ENCODE results near the gene MCTP1. TPM values are rescaled to one million over a fixed set of nuclear protein-coding genes. Genes with fewer than 3 reads are reported as not detected.

The MCTP1 gene
- total RNA-seq, 4 donors from 2014 or later: 28.7 to 117 (median 48.2) TPM

- Histone ChIP-seq H3K4me1 (no peaks in the 10 kb centered on the region), H3K36me3 (no peaks in the 10 kb centered on the region), H3K27me3 (no peaks in the 10 kb centered on the region), H3K27ac (no peak overlapping the region), H3K9me3 (no peaks in the 10 kb centered on the region), H3K4me3 (no peak overlapping the region)
- no peak for DNase-seq (ENCODE audit: low spot score in 2 of 2)
- TF ChIP-seq CTCF (IDR thresholded peaks at IDR 0.05): no peak
- TF ChIP-seq POLR2A (IDR thresholded peaks at IDR 0.05): no peak
- TF ChIP-seq EP300 (IDR thresholded peaks at IDR 0.05): no peak
- 0 to 30% methylated on average over 1 of the region's 1 CpG for WGBS, 2 donors
Observed at GRCh38 chr5:95020345-95020744, 264.5 kb downstream of the MCTP1 start.

- Histone ChIP-seq H3K4me3 (no peak overlapping the region), H3K4me1 (no peaks in the 10 kb centered on the region), H3K27me3 (no peaks in the 10 kb centered on the region), H3K27ac (no peak overlapping the region), H3K36me3 (no peaks in the 10 kb centered on the region), H3K9me3 (no peaks in the 10 kb centered on the region)
- no peak for DNase-seq (ENCODE audit: low spot score in 2 of 2)
- 84 to 87% methylated on average over 2 of the region's 2 CpGs for WGBS, 2 donors
- TF ChIP-seq POLR2A (IDR thresholded peaks at IDR 0.05) (no peak), EP300 (IDR thresholded peaks at IDR 0.05) (no peak), CTCF (IDR thresholded peaks at IDR 0.05) (no peak)
Observed at GRCh38 chr5:95018946-95019345, 265.9 kb downstream of the MCTP1 start.

GRCh38 chr5:95018511-95018910 lies 266.4 kb downstream of the MCTP1 start:
- H3K9me3 ChIP-seq: no peaks in the 10 kb centered on the region
- no peak overlapping the region for H3K27ac ChIP-seq
- TF ChIP-seq POLR2A (IDR thresholded peaks at IDR 0.05): no peak
- no peak for TF ChIP-seq CTCF (IDR thresholded peaks at IDR 0.05)
- no peak for TF ChIP-seq EP300 (IDR thresholded peaks at IDR 0.05)
- no peaks in the 10 kb centered on the region for H3K36me3 ChIP-seq
- H3K4me1 ChIP-seq: no peaks in the 10 kb centered on the region
- no peak for DNase-seq (ENCODE audit: low spot score in 2 of 2)
- H3K4me3 ChIP-seq: no peak overlapping the region
- 87 to 93% methylated on average over 1 of the region's 1 CpG for WGBS, 2 donors
- H3K27me3 ChIP-seq: no peaks in the 10 kb centered on the region

GRCh38 chr5:95009812-95010211 lies 275.1 kb downstream of the MCTP1 start:
- Histone ChIP-seq H3K4me1 (no peaks in the 10 kb centered on the region), H3K27ac (no peak overlapping the region), H3K27me3 (no peaks in the 10 kb centered on the region), H3K36me3 (no peaks in the 10 kb centered on the region), H3K9me3 (peaks cover 0 to 6% (median 0%) of the 10 kb centered on the region in 4 donors), H3K4me3 (no peak overlapping the region)
- TF ChIP-seq POLR2A (IDR thresholded peaks at IDR 0.05): no peak
- TF ChIP-seq EP300 (IDR thresholded peaks at IDR 0.05): no peak
- TF ChIP-seq CTCF (IDR thresholded peaks at IDR 0.05): no peak
- WGBS, 2 donors: 96 to 98% methylated on average over 2 of the region's 2 CpGs
- no peak for DNase-seq (ENCODE audit: low spot score in 2 of 2)

- Histone ChIP-seq H3K36me3 (no peaks in the 10 kb centered on the region), H3K4me3 (no peak overlapping the region), H3K4me1 (no peaks in the 10 kb centered on the region), H3K27me3 (no peaks in the 10 kb centered on the region), H3K27ac (no peak overlapping the region), H3K9me3 (peaks cover 0 to 24% (median 3%) of the 10 kb centered on the region in 4 donors)
- WGBS, 2 donors: 85 to 91% methylated on average over 4 of the region's 4 CpGs
- DNase-seq (ENCODE audit: low spot score in 2 of 2): no peak
- TF ChIP-seq EP300 (IDR thresholded peaks at IDR 0.05) (no peak), CTCF (IDR thresholded peaks at IDR 0.05) (no peak), POLR2A (IDR thresholded peaks at IDR 0.05) (no peak)
Observed at GRCh38 chr5:95007921-95008597, 276.8 kb downstream of the MCTP1 start.

Data from tibial nerve (tissue), 4 donors.